ENCODE results near the gene APLNR. TPM values are rescaled to one million over a fixed set of nuclear protein-coding genes. Genes with fewer than 3 reads are reported as not detected.
A peak's percentile ranks its signal among the peaks of the same experiment; 100 is the strongest.

APLNR gene
- total and polyA plus RNA-seq, 2 of the 8 experiments (the other 6 are each of a cell fraction or from before 2014, with no cell fraction given): 0.80 TPM; not detected in 1

GRCh38 chr11:57277845-57278720, 41.0 kb upstream of the APLNR start:
- Histone ChIP-seq H2AK5ac (ENCODE audit: low read depth, low read length) (no peak overlapping the region), H3K4ac (replicated peaks; ENCODE audit: insufficient read length, low read depth, low read length) (no peak overlapping the region), H3K56ac (replicated peaks; ENCODE audit: insufficient read length, low read depth, low read length) (no peak overlapping the region), H3K36me3 (ENCODE audit: control insufficient read depth in 2 of 4, insufficient read depth in 4 of 4, low read length in 3 of 4) (no peaks in the 10 kb centered on the region), H2AFZ (ENCODE audit: low read length) (peak overlapping the region; percentile 95), H3K9ac (replicated peaks in 1 of 4; ENCODE audit: extremely low read depth in 1 of 4, low read depth in 3 of 4, low read length in 3 of 4) (peak overlapping the region in 2 of 4 experiments; percentile 14 to 25; a peak in 1 of 7 replicates), H3K27ac (ENCODE audit: low read depth, low read length) (peak overlapping the region; percentile 37; the same call in 1 of the 2 replicates), H3K79me1 (ENCODE audit: low read depth, low read length) (no peaks in the 10 kb centered on the region), H2BK20ac (ENCODE audit: low read length) (no peak overlapping the region), H3K18ac (ENCODE audit: extremely low read depth, low read length) (0 out of 2 replicates have a peak overlapping the region, but pooled peaks have one; percentile 84), H3K14ac (ENCODE audit: insufficient read length) (no peak overlapping the region), H3K4me3 (ENCODE audit: extremely low read depth in 1 of 4, insufficient read depth in 2 of 4, low read depth in 3 of 4, low read length in 4 of 4) (peak overlapping the region in 1 of 4 experiments; percentile 37; a peak in 3 of 8 replicates), H2BK12ac (ENCODE audit: low read depth, low read length) (peak overlapping the region; percentile 82; the same call in 1 of the 2 replicates), H3K9me3 (ENCODE audit: insufficient read depth in 2 of 2, low read depth in 1 of 2, low read length in 1 of 2) (peaks cover 0 to 10% of the 10 kb centered on the region in 2 experiments; a peak in 3 of 4 replicates), H3K23me2 (ENCODE audit: low read depth, low read length) (no peaks in the 10 kb centered on the region), H4K8ac (ENCODE audit: extremely low read depth, insufficient read depth, low read length) (no peak overlapping the region), H2BK120ac (replicated peaks; ENCODE audit: low read depth, low read length) (no peak overlapping the region), H4K20me1 (replicated peaks in 1 of 2; ENCODE audit: control insufficient read depth in 1 of 2, insufficient read depth in 2 of 2, low read length in 2 of 2) (no peaks in the 10 kb centered on the region), H3K4me1 (replicated peaks in 1 of 4; ENCODE audit: control insufficient read depth in 3 of 4, insufficient read depth in 4 of 4, low read length in 3 of 4) (peaks cover 2 to 10% (median 5%) of the 10 kb centered on the region in 4 experiments; a peak in 6 of 7 replicates), H3K27me3 (replicated peaks in 1 of 4; ENCODE audit: control insufficient read depth in 3 of 4, extremely low read depth in 1 of 4, insufficient read depth in 3 of 4, low read length in 3 of 4) (peaks cover 0 to 2% (median 0%) of the 10 kb centered on the region in 4 experiments; a peak in 3 of 7 replicates), H3K4me2 (ENCODE audit: insufficient read depth in 1 of 2, low read depth in 2 of 2, low read length in 2 of 2) (peak overlapping the region; percentile 19 to 59), H2BK5ac (ENCODE audit: low read depth, low read length) (peak overlapping the region; percentile 41; the same call in 1 of the 2 replicates), H4K91ac (replicated peaks; ENCODE audit: insufficient read length, low read length) (peak overlapping the region; percentile 30), H3K79me2 (ENCODE audit: control insufficient read depth in 1 of 2, insufficient read depth in 2 of 2, low read length in 2 of 2) (no peaks in the 10 kb centered on the region), H4K5ac (ENCODE audit: insufficient read length, low read depth, low read length) (no peak overlapping the region), H2BK15ac (ENCODE audit: low read length) (peak overlapping the region; percentile 97; the same call in 1 of the 2 replicates), H3K23ac (ENCODE audit: insufficient read length) (no peak overlapping the region)
- ChIA-PET POLR2A (ENCODE audit: partially characterized antibody) (interaction anchor here (0.6 to 2.7 kb wide), 15 partner anchors 12 to 215 kb away, joined by 3 to 12 read pairs (median 3); partner anchors contain the start of gene TNKS1BP1), CTCF (ENCODE audit: partially characterized antibody) (interaction anchor here (0.5 to 3.3 kb wide), 18 partner anchors 11 to 769 kb away, joined by 3 to 33 read pairs (median 3); no protein-coding TSS in a partner anchor)
- WGBS, 2 experiments (ENCODE audit: extremely low coverage in 1 of 2, insufficient coverage in 1 of 2, insufficient read length in 1 of 2, insufficient replicate concordance in 2 of 2, low coverage in 1 of 2, low lambda C conversion rate in 2 of 2, missing lambda C conversion rate in 1 of 2): 14% methylated on average over 14 of the region's 14 CpGs; no CpG with 5 or more reads in 1 of the 2 experiments
- peak; percentile 85 for FAIRE-seq
- DNase-seq (ENCODE audit: low read depth in 1 of 2, low spot score in 2 of 2): peak; percentile 43 to 84
- no peak for TF ChIP-seq KDM5A (IDR thresholded peaks at IDR 0.05; ENCODE audit: low read length)
- TF ChIP-seq EP300 (IDR thresholded peaks at IDR 0.05; ENCODE audit: borderline replicate concordance in 1 of 2, low read depth in 2 of 2, low read length in 2 of 2): no peak
- TF ChIP-seq KDM1A (IDR thresholded peaks at IDR 0.05; ENCODE audit: borderline replicate concordance, low read length): no peak
- no peak for TF ChIP-seq CREB1 (IDR thresholded peaks at IDR 0.05)
- TF ChIP-seq HDAC2 (IDR thresholded peaks at IDR 0.05; ENCODE audit: borderline replicate concordance in 1 of 2, low read depth in 2 of 2, low read length in 2 of 2): no peak
- no peak for TF ChIP-seq HDAC6 (IDR thresholded peaks at IDR 0.05; ENCODE audit: low read depth, low read length)
- no peak for TF ChIP-seq CHD1 (IDR thresholded peaks at IDR 0.05; ENCODE audit: low read depth, low read length)
- no peak for TF ChIP-seq EZH2 (IDR thresholded peaks at IDR 0.05; ENCODE audit: low read depth, low read length, severe bottlenecking)
- 0 out of 2 replicates have a peak, but pooled peaks have one; percentile 6 for TF ChIP-seq MAFK (IDR thresholded peaks at IDR 0.05; ENCODE audit: low read depth, low read length)
